Keratinocyte (primary cell): ENCODE data around the gene MDH1. TPM values are rescaled to one million over a fixed set of nuclear protein-coding genes. Genes with fewer than 3 reads are reported as not detected.

Experiments used
- DNase-seq: peaks from one replicate; pipeline ENCODE4 v3.0.0-alpha.2; 2011; ENCODE audit warnings: low read depth, missing footprints, low spot score
- FAIRE-seq: peaks from 2 replicates; lab custom pipeline; 2011; peaks lifted over from hg19 to GRCh38; lab: Jason Lieb, UNC
- H2AFZ ChIP-seq: 2 replicates; pipeline ENCODE4 v1.6.0; 2012; ENCODE audit warnings: low read length, control low read depth, inconsistent platforms; ENCODE audit not compliant: control insufficient read depth
- H3K27ac ChIP-seq: 2 replicates; pipeline ENCODE4 v1.5.1; 2011; ENCODE audit warnings: low read length; ENCODE audit not compliant: control insufficient read depth, insufficient read depth
- H3K27me3 ChIP-seq: 3 replicates; pipeline ENCODE4 v1.6.0; 2011; ENCODE audit warnings: low read length; ENCODE audit not compliant: control insufficient read depth, insufficient read depth; ENCODE audit errors: extremely low read depth
- H3K36me3 ChIP-seq, 2 experiments: 2 replicates in 1 of 2; 3 replicates in 1 of 2; pipeline ENCODE4 v1.5.1; 2011; ENCODE audit warnings: low read length in 2 of 2, mild to moderate bottlenecking in 1 of 2; ENCODE audit not compliant: control insufficient read depth in 2 of 2, insufficient read depth in 2 of 2; ENCODE audit errors: extremely low read depth in 1 of 2
- H3K4me1 ChIP-seq: 3 replicates; pipeline ENCODE4 v1.5.1; 2011; ENCODE audit warnings: low read length; ENCODE audit not compliant: control insufficient read depth, insufficient read depth; ENCODE audit errors: extremely low read depth
- H3K4me2 ChIP-seq: 3 replicates; pipeline ENCODE4 v1.6.0; 2011; ENCODE audit warnings: low read depth, low read length; ENCODE audit not compliant: control insufficient read depth, insufficient read depth; ENCODE audit errors: extremely low read depth
- H3K4me3 ChIP-seq, 3 experiments: fragments of 200-600 bp in 1 of 3; sonication (generic) in 1 of 3; 2 replicates in 2 of 3; 3 replicates in 1 of 3; pipeline ENCODE4 v1.5.1; 2011 to 2016; ENCODE audit warnings: low read length in 3 of 3, mild to moderate bottlenecking in 3 of 3, control low read depth in 2 of 3, inconsistent platforms in 1 of 3, low read depth in 1 of 3, mixed read lengths in 1 of 3, mixed run types in 1 of 3, moderate library complexity in 1 of 3; ENCODE audit not compliant: control insufficient read depth in 2 of 3, insufficient read depth in 2 of 3; ENCODE audit errors: extremely low read depth in 1 of 3
- H3K79me2 ChIP-seq: 2 replicates; pipeline ENCODE4 v1.6.0; 2012; ENCODE audit warnings: low read length; ENCODE audit not compliant: control insufficient read depth, insufficient read depth
- H3K9ac ChIP-seq: 3 replicates; pipeline ENCODE4 v1.6.0; 2011; ENCODE audit warnings: low read length; ENCODE audit not compliant: control insufficient read depth, insufficient read depth; ENCODE audit errors: extremely low read depth
- H3K9me1 ChIP-seq: 3 replicates; pipeline ENCODE4 v1.6.0; 2011; ENCODE audit warnings: low read length; ENCODE audit not compliant: control insufficient read depth, insufficient read depth; ENCODE audit errors: extremely low read depth
- H3K9me3 ChIP-seq: 2 replicates; pipeline ENCODE4 v1.5.1; 2012; ENCODE audit warnings: low read depth, low read length; ENCODE audit not compliant: control insufficient read depth
- H4K20me1 ChIP-seq: 3 replicates; pipeline ENCODE4 v1.6.0; 2011; ENCODE audit warnings: low read length; ENCODE audit not compliant: control insufficient read depth, insufficient read depth; ENCODE audit errors: extremely low read depth
- EZH2 ChIP-seq: IDR thresholded peaks from one replicate; pipeline ENCODE4 v1.6.1; 2012; ENCODE audit warnings: inconsistent platforms, mild to moderate bottlenecking, low read length, moderate library complexity
- dilution Hi-C: fragments of 300-500 bp; cut with MboI; formaldehyde crosslinking; loops from one replicate; pipeline ENCODE4 v1.7.0; 2020; ENCODE audit warnings: low sequenced_read_pairs; ENCODE audit not compliant: extremely low pct_ligation_motif_present
- polyA plus RNA-seq, 5 experiments: library from polyadenylated mRNA; depleted of rRNA in 3 of 5; stranded (reverse) in 3 of 5; stranded (forward) in 1 of 5; unstranded in 1 of 5; fragments of >200 nt; gene quantifications; 1 replicate in 1 of 5; 2 replicates in 3 of 5; 3 replicates in 1 of 5; pipeline versions ENCODE4 v1.2.1 to v1.2.3, GENCODE V29; 2011 to 2012; ENCODE audit warnings: missing spikeins in 2 of 5, low read depth in 1 of 5, low replicate concordance in 1 of 5
- TF ChIP-seq, protein P1 (sequence below), 3 experiments: IDR thresholded peaks in 1 of 3; conservative IDR thresholded peaks in 1 of 3; optimal IDR thresholded peaks in 1 of 3; 2 replicates in 2 of 3; 3 replicates in 1 of 3; pipeline versions ENCODE3 to v1.5.1; 2011; ENCODE audit warnings: low read length in 3 of 3, mild to moderate bottlenecking in 3 of 3, moderate library complexity in 2 of 3, control low read depth in 1 of 3, inconsistent platforms in 1 of 3; ENCODE audit not compliant: insufficient read depth in 2 of 3; ENCODE audit errors: extremely low read depth in 1 of 3

The MDH1 gene
- polyA plus RNA-seq, 1 donor (not counting 4 experiments of a cell fraction or from before 2014, with no cell fraction given): 320 TPM

DNA sequence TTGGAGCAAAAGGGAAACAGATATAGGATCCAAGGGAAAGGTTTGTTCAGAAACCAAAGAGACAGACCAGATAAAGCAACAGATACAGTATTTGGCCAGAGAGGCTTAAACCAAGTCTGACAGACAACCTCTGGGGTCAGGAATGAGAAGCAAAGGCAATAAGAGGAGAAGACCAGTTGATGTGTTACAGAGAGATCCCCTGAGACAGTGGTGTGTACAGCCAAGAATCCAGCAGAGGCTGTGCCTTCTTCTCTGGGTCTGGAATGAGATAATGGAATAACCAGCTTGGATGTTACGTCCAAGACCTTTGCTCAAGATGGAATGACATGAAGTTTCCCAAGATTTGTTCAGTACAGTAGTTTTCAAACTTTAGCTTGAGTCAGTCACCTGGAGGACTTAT, 61.1 kb downstream of the MDH1 start:
- no peaks in the 10 kb centered on the region for H3K27me3 ChIP-seq
- H3K9me1 ChIP-seq: no peaks in the 10 kb centered on the region
- DNase-seq: no peak
- no peak overlapping the region for H3K4me3 ChIP-seq
- no peak overlapping the region for H3K9ac ChIP-seq
- H3K79me2 ChIP-seq: no peaks in the 10 kb centered on the region
- peak; percentile 49 for FAIRE-seq
- no peak overlapping the region for H2AFZ ChIP-seq
- H3K4me2 ChIP-seq: no peak overlapping the region
- no peak overlapping the region for H3K27ac ChIP-seq
- no peaks in the 10 kb centered on the region for H3K36me3 ChIP-seq
- dilution Hi-C loops: no loop called here
- no peaks in the 10 kb centered on the region for H3K9me3 ChIP-seq
- no peaks in the 10 kb centered on the region for H3K4me1 ChIP-seq
- TF ChIP-seq, protein P1, sequence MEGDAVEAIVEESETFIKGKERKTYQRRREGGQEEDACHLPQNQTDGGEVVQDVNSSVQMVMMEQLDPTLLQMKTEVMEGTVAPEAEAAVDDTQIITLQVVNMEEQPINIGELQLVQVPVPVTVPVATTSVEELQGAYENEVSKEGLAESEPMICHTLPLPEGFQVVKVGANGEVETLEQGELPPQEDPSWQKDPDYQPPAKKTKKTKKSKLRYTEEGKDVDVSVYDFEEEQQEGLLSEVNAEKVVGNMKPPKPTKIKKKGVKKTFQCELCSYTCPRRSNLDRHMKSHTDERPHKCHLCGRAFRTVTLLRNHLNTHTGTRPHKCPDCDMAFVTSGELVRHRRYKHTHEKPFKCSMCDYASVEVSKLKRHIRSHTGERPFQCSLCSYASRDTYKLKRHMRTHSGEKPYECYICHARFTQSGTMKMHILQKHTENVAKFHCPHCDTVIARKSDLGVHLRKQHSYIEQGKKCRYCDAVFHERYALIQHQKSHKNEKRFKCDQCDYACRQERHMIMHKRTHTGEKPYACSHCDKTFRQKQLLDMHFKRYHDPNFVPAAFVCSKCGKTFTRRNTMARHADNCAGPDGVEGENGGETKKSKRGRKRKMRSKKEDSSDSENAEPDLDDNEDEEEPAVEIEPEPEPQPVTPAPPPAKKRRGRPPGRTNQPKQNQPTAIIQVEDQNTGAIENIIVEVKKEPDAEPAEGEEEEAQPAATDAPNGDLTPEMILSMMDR (optimal IDR thresholded peaks at IDR 0.05 in 1 of 3, IDR thresholded peaks at IDR 0.05 in 1 of 3, conservative IDR thresholded peaks at IDR 0.05 in 1 of 3; ENCODE audit: extremely low read depth in 1 of 3, insufficient read depth in 2 of 3, low read length in 3 of 3): no peak
- no peak for TF ChIP-seq EZH2
- H4K20me1 ChIP-seq: no peaks in the 10 kb centered on the region

DNA sequence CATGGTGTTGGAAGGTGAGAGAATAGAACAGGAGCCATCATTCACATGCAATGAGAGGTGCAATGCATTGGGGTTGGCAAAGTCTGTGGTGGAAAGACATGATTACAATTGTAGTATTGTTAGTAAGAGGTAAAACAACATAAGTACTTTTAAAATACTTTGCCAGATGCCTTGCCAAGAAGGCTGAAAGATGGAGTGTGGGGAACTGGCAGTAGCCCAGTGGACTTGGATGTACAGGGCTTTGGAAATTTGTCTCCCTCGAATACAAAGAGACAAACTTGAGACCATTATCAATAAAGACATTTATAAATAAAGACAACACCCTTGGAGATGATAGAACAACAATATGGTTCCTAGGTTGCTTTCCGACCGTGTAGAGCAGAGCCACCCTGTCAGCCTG, 62.0 kb downstream of the MDH1 start:
- H2AFZ ChIP-seq: no peak overlapping the region
- no peaks in the 10 kb centered on the region for H3K36me3 ChIP-seq
- no peaks in the 10 kb centered on the region for H3K4me1 ChIP-seq
- no peak overlapping the region for H3K4me2 ChIP-seq
- H3K79me2 ChIP-seq: no peaks in the 10 kb centered on the region
- no peaks in the 10 kb centered on the region for H4K20me1 ChIP-seq
- FAIRE-seq: no peak
- H3K9me3 ChIP-seq: no peaks in the 10 kb centered on the region
- H3K27me3 ChIP-seq: no peaks in the 10 kb centered on the region
- H3K9ac ChIP-seq: no peak overlapping the region
- H3K27ac ChIP-seq: no peak overlapping the region
- dilution Hi-C loops: no loop called here
- TF ChIP-seq EZH2: no peak
- TF ChIP-seq, protein P1 (optimal IDR thresholded peaks at IDR 0.05 in 1 of 3, IDR thresholded peaks at IDR 0.05 in 1 of 3, conservative IDR thresholded peaks at IDR 0.05 in 1 of 3; ENCODE audit: extremely low read depth in 1 of 3, insufficient read depth in 2 of 3, low read length in 3 of 3): no peak
- no peak overlapping the region for H3K4me3 ChIP-seq
- no peaks in the 10 kb centered on the region for H3K9me1 ChIP-seq
- DNase-seq: no peak
